IMR-90 (cell line): Measurements from ENCODE around the gene DLK2. TPM values are rescaled to one million over a fixed set of nuclear protein-coding genes. Genes with fewer than 3 reads are reported as not detected.

Source experiments
- ATAC-seq: fragments of 200-7000 bp; cut with Tn5 transposase; 2 replicates; pipeline ENCODE4 v1.9.1; 2020; ENCODE audit warnings: low read depth, mild to moderate bottlenecking, moderate library complexity
- Bru-seq: library from RNA; stranded (reverse); fragments of 400-500 nt; gene quantifications from one replicate; lab custom pipeline; 2021; lab: Mats Ljungman, UMichigan
- BruChase-seq, 2 experiments: library from RNA; stranded (reverse); fragments of 400-500 nt; gene quantifications; one replicate each; lab custom pipeline; 2021; lab: Mats Ljungman, UMichigan
- BruUV-seq: library from RNA; stranded (reverse); fragments of 400-500 nt; replicated peaks from 2 replicates; lab custom pipeline; 2021; lab: Mats Ljungman, UMichigan
- CTCF ChIA-PET: fragments of 300-600 bp; formaldehyde crosslinking; extraction: SDS; loops from one replicate; lab custom pipeline; 2021; ENCODE audit warnings: antibody characterized with exemption; lab: Yijun Ruan, JAX
- POLR2A ChIA-PET: fragments of 300-600 bp; sonication (Branson Sonifier 250); formaldehyde crosslinking; loops from one replicate; lab custom pipeline; 2022; ENCODE audit warnings: antibody characterized with exemption; ENCODE audit not compliant: unreplicated experiment; lab: Charles Lee
- DNase-seq: peaks from one replicate; pipeline ENCODE4 v3.0.0; 2013
- H2AFZ ChIP-seq: replicated peaks from 2 replicates; pipeline ENCODE3; 2013; ENCODE audit warnings: low read length, mild to moderate bottlenecking; ENCODE audit not compliant: poor library complexity
- H2AK5ac ChIP-seq: 2 replicates; pipeline ENCODE4 v1.6.1; 2013; ENCODE audit warnings: low read depth, low read length, inconsistent platforms
- H2AK9ac ChIP-seq: replicated peaks from 2 replicates; pipeline ENCODE3; 2013; ENCODE audit warnings: mild to moderate bottlenecking, low read depth, low read length, moderate library complexity; ENCODE audit not compliant: poor library complexity
- H2BK120ac ChIP-seq: 2 replicates; pipeline ENCODE4 v1.6.1; 2013; ENCODE audit warnings: low read depth, low read length, inconsistent platforms
- H2BK15ac ChIP-seq: 3 replicates; pipeline ENCODE4 v1.6.1; 2013; ENCODE audit warnings: low read depth, low read length, inconsistent platforms
- H2BK20ac ChIP-seq: 2 replicates; pipeline ENCODE4 v1.6.1; 2013; ENCODE audit warnings: low read depth, mild to moderate bottlenecking, inconsistent platforms, low read length, moderate library complexity
- H2BK5ac ChIP-seq: 2 replicates; pipeline ENCODE4 v1.6.1; 2013; ENCODE audit warnings: mild to moderate bottlenecking, low read depth, low read length, inconsistent platforms; ENCODE audit not compliant: poor library complexity, severe bottlenecking
- H3K14ac ChIP-seq: replicated peaks from 2 replicates; pipeline ENCODE4 v1.6.1; 2013; ENCODE audit warnings: low read depth, low read length, inconsistent platforms
- H3K18ac ChIP-seq: 2 replicates; pipeline ENCODE4 v1.6.1; 2013; ENCODE audit warnings: low read depth, low read length, control low read depth
- H3K23ac ChIP-seq: 2 replicates; pipeline ENCODE4 v1.6.1; 2013; ENCODE audit warnings: low read depth, low read length, inconsistent platforms
- H3K27ac ChIP-seq: 2 replicates; pipeline ENCODE4 v1.5.1; 2013; ENCODE audit warnings: mild to moderate bottlenecking, control low read depth, low read length; ENCODE audit not compliant: insufficient read depth
- H3K27me3 ChIP-seq: 2 replicates; pipeline ENCODE4 v1.6.1; 2013; ENCODE audit warnings: low read length; ENCODE audit not compliant: control insufficient read depth, insufficient read depth
- H3K36me3 ChIP-seq: 2 replicates; pipeline ENCODE4 v1.6.1; 2013; ENCODE audit warnings: low read length, mixed read lengths; ENCODE audit not compliant: control insufficient read depth, insufficient read depth
- H3K4ac ChIP-seq: 2 replicates; pipeline ENCODE4 v1.6.1; 2013; ENCODE audit warnings: low read depth, low read length, inconsistent platforms
- H3K4me1 ChIP-seq: 2 replicates; pipeline ENCODE4 v1.6.1; 2013; ENCODE audit warnings: low read length, mixed read lengths; ENCODE audit not compliant: control insufficient read depth, insufficient read depth
- H3K4me2 ChIP-seq: 2 replicates; pipeline ENCODE4 v1.6.1; 2013; ENCODE audit warnings: low read depth, mild to moderate bottlenecking, control low read depth, low read length, moderate library complexity
- H3K4me3 ChIP-seq: 2 replicates; pipeline ENCODE4 v1.5.1; 2013; ENCODE audit warnings: low read depth, mild to moderate bottlenecking, control low read depth, low read length, moderate library complexity; ENCODE audit not compliant: insufficient read depth
- H3K56ac ChIP-seq: 2 replicates; pipeline ENCODE4 v1.6.1; 2013; ENCODE audit warnings: low read length, inconsistent platforms; ENCODE audit not compliant: insufficient read depth; ENCODE audit errors: extremely low read depth
- H3K79me1 ChIP-seq, 2 experiments: 2 replicates each; pipeline ENCODE4 v1.6.1; 2013; ENCODE audit warnings: low read length in 2 of 2, inconsistent platforms in 1 of 2, low read depth in 1 of 2
- H3K9ac ChIP-seq: 2 replicates; pipeline ENCODE4 v1.6.1; 2013; ENCODE audit warnings: low read depth, low read length, control low read depth
- H3K9me1 ChIP-seq: 2 replicates; pipeline ENCODE4 v1.6.1; 2013; ENCODE audit warnings: low read length, inconsistent platforms; ENCODE audit not compliant: insufficient read depth
- H3K9me3 ChIP-seq: 2 replicates; pipeline ENCODE4 v1.6.1; 2013; ENCODE audit warnings: low read length; ENCODE audit not compliant: control insufficient read depth, insufficient read depth
- H4K20me1 ChIP-seq: 2 replicates; pipeline ENCODE4 v1.6.1; 2013; ENCODE audit warnings: low read length, inconsistent platforms; ENCODE audit not compliant: insufficient read depth
- H4K5ac ChIP-seq: 2 replicates; pipeline ENCODE4 v1.6.1; 2013; ENCODE audit warnings: mild to moderate bottlenecking, low read depth, low read length, control low read depth
- H4K8ac ChIP-seq, 2 experiments: 2 replicates each; pipeline ENCODE4 v1.6.1; 2013; ENCODE audit warnings: low read depth in 2 of 2, low read length in 2 of 2, control low read depth in 1 of 2, inconsistent platforms in 1 of 2
- H4K91ac ChIP-seq: 2 replicates; pipeline ENCODE4 v1.6.1; 2013; ENCODE audit warnings: low read depth, low read length, inconsistent platforms; ENCODE audit not compliant: insufficient read depth
- MXI1 ChIP-seq: IDR thresholded peaks from 2 replicates; pipeline ENCODE4 v1.6.1; 2012; ENCODE audit warnings: low read depth, mild to moderate bottlenecking, low read length, moderate library complexity, borderline replicate concordance
- RAD21 ChIP-seq: IDR thresholded peaks from 2 replicates; pipeline ENCODE4 v1.6.1; 2012; ENCODE audit warnings: low read length, improper control_type of control experiment
- WGBS, 2 experiments: methylation state at CpG; one replicate each; pipeline versions ENCODE4 v1.1.5 to v1.1.7; 2013; ENCODE audit warnings: missing lambda C conversion rate in 2 of 2; ENCODE audit not compliant: insufficient read length in 1 of 2; ENCODE audit errors: extremely low coverage in 2 of 2; 5-methylcytosine and 5-hydroxymethylcytosine counted together
- dilution Hi-C: fragments of 300-500 bp; cut with HindIII; formaldehyde crosslinking; loops from one replicate; pipeline ENCODE4 v1.14.3; 2018; ENCODE audit warnings: low sequenced_read_pairs; ENCODE audit not compliant: unreplicated experiment
- in situ Hi-C: fragments of 300-500 bp; cut with MboI; formaldehyde crosslinking; loops from 3 replicates; pipeline ENCODE4 v1.14.3; 2019; ENCODE audit warnings: low sequenced_read_pairs, inconsistent platforms, mixed read lengths
- intact Hi-C: fragments of 100-400 bp; cut with micrococcal nuclease; formaldehyde crosslinking; loops from 2 replicates; pipeline ENCODE4 v1.10.0; 2022
- long read RNA-seq: library from polyadenylated mRNA; unstranded; transcript quantifications from one replicate; pipeline ENCODE4 v2.0.0, GENCODE V29; 2021; ENCODE audit not compliant: unreplicated experiment
- polyA plus RNA-seq, 3 experiments: library from polyadenylated mRNA; depleted of rRNA; stranded (reverse); fragments of >200 nt; gene quantifications; 2 replicates each; pipeline ENCODE4 v1.2.3, GENCODE V29; 2012; ENCODE audit warnings: low replicate concordance in 1 of 3
- total RNA-seq: library from RNA; depleted of rRNA; stranded (reverse); fragments of >200 nt; gene quantifications from 2 replicates; pipeline ENCODE4 v1.2.3, GENCODE V29; 2012; rRNA removed

The DLK2 gene, protein sequence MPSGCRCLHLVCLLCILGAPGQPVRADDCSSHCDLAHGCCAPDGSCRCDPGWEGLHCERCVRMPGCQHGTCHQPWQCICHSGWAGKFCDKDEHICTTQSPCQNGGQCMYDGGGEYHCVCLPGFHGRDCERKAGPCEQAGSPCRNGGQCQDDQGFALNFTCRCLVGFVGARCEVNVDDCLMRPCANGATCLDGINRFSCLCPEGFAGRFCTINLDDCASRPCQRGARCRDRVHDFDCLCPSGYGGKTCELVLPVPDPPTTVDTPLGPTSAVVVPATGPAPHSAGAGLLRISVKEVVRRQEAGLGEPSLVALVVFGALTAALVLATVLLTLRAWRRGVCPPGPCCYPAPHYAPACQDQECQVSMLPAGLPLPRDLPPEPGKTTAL
- 0.90 and 1.1 TPM in 2 replicates for total RNA-seq
- 2.8 and 3.0 TPM in 2 replicates for polyA plus RNA-seq (2012; rRNA removed)
- polyA plus RNA-seq (2012; cell fraction: cytosol; rRNA removed): 5.5 and 6.7 TPM in 2 replicates
- 1.4 and 4.8 TPM in 2 replicates for polyA plus RNA-seq (2012; cell fraction: nucleus; rRNA removed; ENCODE audit: low replicate concordance)
- percentile 17 among the genes with signal in this experiment for Bru-seq, nascent RNA
- BruChase-seq, experiment 1, labeled RNA remaining after a 6-hour chase: percentile 14 among the genes with signal in this experiment
- BruChase-seq, experiment 2, labeled RNA remaining after a 2-hour chase: percentile 13 among the genes with signal in this experiment
- long read RNA-seq, partial matches to known transcripts: 0 of 2 reads
- long read RNA-seq, other reads (novel, unspliced or antisense): 2 of 2 reads

DNA sequence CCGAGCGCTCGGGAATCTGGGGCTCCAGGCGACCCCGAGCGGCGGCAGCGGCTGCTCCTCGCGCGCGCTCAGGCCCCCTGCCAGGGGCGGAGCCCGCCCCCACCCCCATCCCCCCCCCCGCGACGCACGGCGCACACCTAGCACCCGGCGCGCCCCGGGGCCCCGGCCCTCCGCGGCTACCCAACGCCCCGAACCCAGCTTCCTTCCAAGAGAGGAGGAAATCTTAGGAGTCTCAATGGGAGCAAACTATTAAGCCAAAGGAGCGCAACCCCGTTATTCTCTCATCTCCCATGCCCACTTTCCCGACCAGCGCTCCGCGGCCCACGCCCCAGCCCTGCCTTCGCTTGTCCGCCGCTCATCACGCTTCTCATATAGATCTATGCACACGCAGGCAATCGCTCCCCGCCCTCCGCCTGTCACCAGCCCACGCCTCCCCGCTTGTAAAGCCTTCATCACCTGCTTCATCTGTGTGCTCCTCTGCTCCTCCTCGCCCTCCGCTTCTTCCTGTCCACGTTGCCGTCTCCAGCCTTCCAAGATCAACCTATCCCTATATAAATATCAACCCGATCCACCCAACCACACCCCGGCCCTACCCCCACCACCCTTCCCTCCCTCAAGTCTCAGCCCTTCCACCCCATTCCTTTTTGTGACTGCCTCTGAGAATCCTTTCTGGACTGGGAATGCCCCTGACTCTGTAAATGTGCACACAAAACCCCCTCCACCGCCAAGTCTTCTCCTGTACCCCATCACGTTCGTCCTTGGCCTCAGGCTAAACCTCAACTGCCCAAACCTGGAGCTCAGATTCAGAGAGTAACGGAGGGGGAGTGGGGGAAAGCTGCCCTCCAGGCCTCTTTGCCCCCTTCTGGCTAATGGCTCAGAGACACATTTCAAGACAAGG, at the start of gene DLK2:
DLK2 (minus strand) TSS at position 18 of the 898 bp plus-strand sequence. CDS start 723 bp downstream, outside the sequence.
- no peak within 1 kb of the TSS for H3K18ac ChIP-seq
- WGBS, 2 experiments: 6% methylated on average over 19 of the region's 55 CpGs; no CpG with 5 or more reads in 1 of the 2 experiments
- no peaks in the 10 kb centered on the region; the same call in 1 of the 2 replicates for H3K9me3 ChIP-seq
- ChIA-PET POLR2A (no interaction called here), CTCF (interaction anchor here (1.0 kb wide), 1 partner anchor 40 kb away, joined by 3 read pairs; no protein-coding TSS in a partner anchor)
- H3K4me3 ChIP-seq: peak within 1 kb of the TSS; percentile 53
- H2BK120ac ChIP-seq: no peak within 1 kb of the TSS
- in situ Hi-C loops: no loop called here
- H3K4me1 ChIP-seq: peaks cover 2% of the 10 kb centered on the region; the same call in 1 of the 2 replicates
- H2AK5ac ChIP-seq: 0 out of 2 replicates have a peak within 1 kb of the TSS, but pooled peaks have one; percentile 52
- H4K20me1 ChIP-seq: no peaks in the 10 kb centered on the region; the same call in 1 of the 2 replicates
- no peak within 1 kb of the TSS for H2BK5ac ChIP-seq
- peak within 1 kb of the TSS; percentile 94 for H2AFZ ChIP-seq
- H4K5ac ChIP-seq: no peak within 1 kb of the TSS
- no peak within 1 kb of the TSS; the same call in 1 of the 2 replicates for H3K27ac ChIP-seq
- peak within 1 kb of the TSS; percentile 75; the same call in 1 of the 2 replicates for H3K23ac ChIP-seq
- dilution Hi-C loops: no loop called here
- peak; percentile 2; the same call in 1 of the 2 replicates for ATAC-seq
- H3K4ac ChIP-seq: peak within 1 kb of the TSS; percentile 11; the same call in 1 of the 2 replicates
- peaks cover 17% of the 10 kb centered on the region for H3K27me3 ChIP-seq
- peak within 1 kb of the TSS; percentile 92 for H2AK9ac ChIP-seq
- no peak within 1 kb of the TSS for H3K56ac ChIP-seq
- H3K9me1 ChIP-seq: no peaks in the 10 kb centered on the region
- H3K36me3 ChIP-seq: peaks cover 12% of the 10 kb centered on the region
- H3K79me1 ChIP-seq: no peaks in the 10 kb centered on the region
- H3K9ac ChIP-seq: peak within 1 kb of the TSS; percentile 64; the same call in 1 of the 2 replicates
- 0 out of 2 replicates have a peak within 1 kb of the TSS, but pooled peaks have one; percentile 3 for H3K14ac ChIP-seq
- DNase-seq: no peak
- no peak within 1 kb of the TSS for H2BK20ac ChIP-seq
- BruUV-seq: no TSS peak
- no peak within 1 kb of the TSS; a peak in 1 of 4 replicates for H4K8ac ChIP-seq
- H2BK15ac ChIP-seq: no peak within 1 kb of the TSS
- intact Hi-C loops: no loop called here
- H4K91ac ChIP-seq: no peak within 1 kb of the TSS
- H3K4me2 ChIP-seq: peak within 1 kb of the TSS; percentile 91
- TF ChIP-seq RAD21 (no peak), MXI1 (peak; percentile 30; the same call in 1 of the 2 replicates)
